NCI-H2196 (cell line): ENCODE results near the gene BORCS6.

ENCODE experiments used
- DNase-seq: peaks from one replicate; lab custom pipeline; 2025; ENCODE audit not compliant: unreplicated experiment; lab: John Stamatoyannopoulos, UW

The BORCS6 gene

DNA sequence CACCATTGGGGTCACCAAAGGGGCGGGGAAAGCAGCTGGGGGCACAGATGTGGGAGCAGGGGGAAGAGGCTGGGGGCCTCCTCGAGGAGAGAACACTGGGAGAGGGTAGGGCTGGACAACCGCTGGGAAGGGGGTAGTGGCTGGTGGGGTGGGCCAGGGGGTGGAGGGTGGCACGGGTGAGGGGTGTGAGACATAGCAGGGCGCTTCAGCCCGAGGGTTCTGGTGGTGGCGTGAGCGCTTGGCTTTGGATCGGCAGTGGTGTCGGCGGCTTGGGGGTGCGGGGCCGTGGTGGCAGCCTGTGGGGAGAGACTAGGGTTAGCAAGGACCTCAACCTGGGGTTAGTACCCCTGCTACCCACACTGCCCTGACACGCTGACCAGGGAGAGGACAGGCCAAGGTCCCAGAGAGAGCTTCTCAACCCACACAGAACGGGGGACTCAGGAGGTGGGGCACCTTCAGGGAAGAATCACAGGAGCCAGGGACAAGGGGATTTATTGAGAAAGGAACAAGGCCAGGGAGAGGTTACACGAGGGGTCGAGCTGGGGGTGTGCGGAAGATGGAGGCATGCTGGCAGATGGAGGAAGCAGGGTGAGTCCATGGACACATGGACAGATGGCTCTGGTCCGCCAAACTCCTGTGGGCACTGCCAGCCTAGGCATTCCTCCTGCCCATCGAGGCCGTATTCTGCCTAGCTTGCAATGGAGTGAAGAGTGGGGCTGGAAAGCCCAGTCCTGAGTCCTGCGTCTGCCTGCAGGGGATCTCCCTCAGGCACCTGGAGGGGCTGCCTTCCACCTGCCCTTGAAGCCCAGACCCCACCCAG, 46.2 kb downstream of the BORCS6 start:
- no peak for DNase-seq

DNA sequence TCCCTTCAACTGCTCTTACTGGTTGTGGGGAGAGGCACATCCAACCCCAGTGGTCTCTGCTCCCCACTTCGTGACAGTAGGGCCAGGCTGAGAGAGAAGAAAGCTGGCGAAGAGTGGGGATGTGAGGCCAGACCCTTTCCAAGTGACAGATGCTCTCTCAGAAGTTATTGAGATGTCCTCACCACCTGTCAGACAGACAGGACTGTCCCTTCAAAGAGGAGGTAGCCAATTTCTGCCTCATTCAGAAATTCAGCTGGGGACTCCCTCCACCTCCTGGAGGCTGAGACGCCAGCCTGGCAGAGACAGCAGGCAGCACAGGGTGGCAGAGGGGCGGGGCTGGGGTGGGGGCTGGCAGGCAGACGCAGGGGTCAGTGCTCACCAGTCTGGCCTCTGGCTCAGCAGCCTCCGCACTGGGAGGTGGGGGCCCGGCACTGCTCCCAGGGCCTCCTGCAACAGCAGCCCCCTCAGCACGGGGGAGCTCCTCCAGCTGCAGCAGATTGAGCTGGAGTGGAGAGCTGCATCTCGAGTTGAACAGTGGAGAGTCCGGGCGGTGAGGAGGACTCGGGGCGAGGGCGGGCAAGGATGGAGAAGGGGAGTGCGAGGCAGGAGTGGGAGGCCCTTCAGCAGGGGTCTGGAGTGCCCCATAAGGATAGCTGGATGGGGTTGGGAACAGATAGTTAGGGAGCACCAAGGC, 46.9 kb downstream of the BORCS6 start:
- DNase-seq, result no peak

DNA sequence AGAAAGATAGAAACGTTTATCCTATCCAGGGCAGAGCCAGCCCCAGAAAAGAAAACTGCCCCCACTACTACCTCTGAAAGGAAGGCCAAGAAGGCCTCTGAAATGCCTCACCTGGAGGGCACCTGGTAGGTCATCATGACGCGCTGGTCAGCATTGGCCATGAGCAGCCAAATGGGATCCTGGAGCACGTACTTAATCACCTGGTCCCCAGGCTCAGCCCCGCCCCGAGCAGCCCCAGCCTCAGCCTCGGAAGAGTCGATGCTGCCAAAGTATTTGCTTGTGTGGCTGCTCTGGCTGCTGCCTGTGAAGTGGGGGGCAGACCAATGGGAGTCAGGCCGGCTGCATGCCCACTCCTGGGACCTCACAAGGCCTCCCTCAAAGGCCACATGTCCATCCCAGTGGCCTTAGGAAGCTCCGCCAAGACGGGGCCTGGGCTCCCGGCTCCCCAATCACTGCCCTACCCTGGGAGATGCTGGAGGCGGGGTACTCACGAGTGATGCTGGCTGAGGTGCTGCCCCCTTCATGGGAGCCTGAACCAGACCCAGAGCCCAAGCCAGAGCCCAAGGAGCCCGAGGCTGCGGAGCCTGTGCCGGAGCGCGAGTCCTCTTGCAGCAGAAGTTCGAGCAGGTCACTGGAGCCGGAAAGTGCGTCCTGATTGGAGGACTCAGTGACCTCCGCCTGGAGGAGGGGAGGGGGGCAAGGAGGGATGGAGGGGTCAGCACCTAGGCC, 47.7 kb downstream of the BORCS6 start:
- no peak for DNase-seq

DNA sequence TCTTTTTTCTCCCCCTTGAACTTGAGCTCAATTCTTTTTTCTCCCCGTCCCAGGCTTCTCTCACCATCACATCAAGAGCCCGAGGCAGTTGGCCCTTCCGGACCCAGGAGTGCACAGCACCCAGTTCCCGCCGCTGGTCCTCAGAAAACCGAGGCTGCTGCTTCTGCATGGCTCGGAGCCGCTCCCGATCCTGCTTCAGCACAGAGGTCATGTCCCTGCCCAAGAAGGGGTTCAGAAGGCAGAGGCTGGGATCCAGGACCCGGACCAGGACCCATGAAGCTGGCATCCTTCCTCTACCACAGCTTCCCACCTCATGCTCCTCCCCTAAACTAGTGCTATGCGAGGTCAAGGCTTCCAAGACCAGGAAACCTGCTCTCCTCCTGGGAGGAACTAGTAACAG, 48.2 kb downstream of the BORCS6 start:
- DNase-seq, result no peak

DNA sequence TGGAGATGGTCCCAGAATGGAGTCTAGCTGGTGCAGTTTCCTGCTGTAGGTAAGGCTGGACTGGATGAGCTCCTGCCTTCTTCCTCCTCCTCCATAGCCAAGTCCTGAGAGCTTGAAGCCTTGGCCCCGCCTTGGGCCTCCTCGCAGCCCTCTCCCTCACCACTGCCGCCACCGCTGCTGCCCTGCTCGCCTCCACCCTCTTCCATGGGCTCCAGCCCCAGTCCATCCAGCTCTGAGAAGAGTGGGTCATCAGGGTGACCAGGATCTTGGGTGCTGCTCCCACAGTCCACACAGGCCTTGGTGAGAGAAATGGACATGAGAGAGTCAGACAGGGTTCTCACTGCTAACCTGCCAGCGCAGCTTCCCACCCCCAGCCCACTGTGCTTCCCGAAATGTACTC, 48.9 kb downstream of the BORCS6 start:
- DNase-seq, result no peak

DNA sequence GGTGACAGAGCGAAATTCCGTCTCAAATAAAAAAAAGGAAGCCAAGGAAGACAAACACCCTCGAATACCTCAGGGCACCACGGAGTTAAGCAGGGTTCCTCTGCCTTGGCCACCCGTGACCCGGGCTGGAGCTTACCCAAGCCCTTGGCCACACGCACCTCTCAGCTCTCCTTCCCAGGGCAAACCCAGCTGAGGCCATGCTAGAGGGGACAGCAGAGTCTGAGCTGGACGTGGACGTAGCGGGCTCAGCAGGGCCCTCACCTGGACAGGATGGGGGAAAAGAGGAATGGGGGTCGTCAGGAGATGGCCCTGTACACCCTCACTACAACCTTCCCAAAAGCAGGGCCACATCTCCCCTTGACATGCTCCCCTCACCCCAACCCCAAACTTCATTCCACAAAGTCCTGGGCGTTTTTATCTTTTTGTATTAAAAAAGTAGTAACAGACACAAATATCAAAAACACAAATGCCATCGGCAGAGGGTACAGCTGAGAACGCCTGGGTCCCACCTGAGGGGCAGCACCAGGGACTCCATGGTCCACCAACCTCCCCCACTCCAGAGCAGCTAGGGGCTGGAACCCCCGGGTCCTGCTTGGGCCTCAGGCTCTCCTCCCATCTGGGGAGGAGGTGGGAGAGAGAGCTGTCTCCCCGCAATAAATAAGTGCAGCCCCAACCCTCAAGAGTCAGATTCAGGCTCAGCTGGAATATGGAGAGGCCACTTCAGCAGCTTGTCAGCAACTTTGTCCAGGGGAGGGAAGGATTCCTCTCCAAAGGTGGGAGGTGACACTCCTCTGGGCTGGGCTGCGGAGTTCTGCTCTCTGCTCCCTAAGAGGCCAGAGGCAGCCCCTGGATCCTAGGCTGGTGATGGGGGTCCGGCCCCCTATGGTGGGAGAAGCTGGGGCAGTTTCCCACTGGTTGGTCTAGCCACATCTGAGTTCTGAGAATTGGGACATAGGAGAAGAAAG, 49.6 kb downstream of the BORCS6 start:
- DNase-seq, result no peak

DNA sequence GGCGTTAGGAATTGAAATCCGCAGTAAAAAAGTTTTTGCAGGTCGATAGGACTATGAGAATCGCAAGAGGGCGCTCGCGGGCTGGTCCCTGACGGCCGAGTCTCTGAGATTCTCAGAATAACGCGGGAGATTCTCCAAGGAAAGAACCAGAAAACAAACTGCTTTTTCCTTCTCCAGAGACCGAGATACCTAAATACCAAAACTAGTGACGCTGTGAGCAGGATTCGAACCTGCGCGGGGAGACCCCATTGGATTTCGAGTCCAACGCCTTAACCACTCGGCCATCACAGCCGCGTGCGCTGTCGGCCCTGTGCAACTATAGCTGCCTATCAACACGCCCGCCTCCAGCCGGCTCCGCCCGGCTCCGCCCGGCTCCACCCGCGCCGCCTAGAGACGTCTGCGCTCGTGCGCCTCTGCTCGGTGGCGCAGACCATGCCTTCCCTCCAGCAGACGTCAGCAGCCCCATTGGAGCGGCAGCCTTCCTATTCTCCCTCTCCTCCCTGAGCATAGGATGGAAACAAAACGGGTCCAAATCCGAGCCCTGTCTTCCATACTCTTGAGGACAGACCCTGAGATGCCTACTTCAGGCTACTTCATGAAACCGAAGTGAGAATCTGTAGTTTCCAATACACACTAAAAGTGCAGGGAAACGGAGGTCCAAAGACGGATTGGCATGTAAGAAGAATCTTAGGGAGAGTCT, 51.2 kb downstream of the BORCS6 start:
- DNase-seq, result peak; percentile 96

DNA sequence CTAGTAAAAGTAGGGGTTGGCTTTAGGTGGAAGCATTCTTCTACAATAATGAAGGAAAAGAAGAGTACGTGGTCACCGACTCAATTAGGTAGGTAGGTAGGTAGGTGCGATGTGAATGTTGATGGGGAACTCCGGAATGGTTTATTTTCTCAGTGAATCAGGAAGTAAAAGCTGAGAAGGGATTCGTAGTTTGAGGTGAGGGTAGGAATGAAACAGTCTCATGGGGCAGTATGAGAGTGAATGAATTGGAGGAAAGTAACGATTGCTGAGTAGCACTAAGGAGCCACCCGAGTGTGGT, 51.7 kb downstream of the BORCS6 start:
- no peak for DNase-seq
